Ammon's horn (tissue), 1 donor: Measurements from ENCODE around the gene TMCO1.
"Not testable (repeated sequence)": the region's sequence is repeated elsewhere in the genome, so short reads cannot be mapped to it uniquely, and the experiment has no call there.

ENCODE experiments used
- DNase-seq: peaks from one replicate; pipeline ENCODE4 v3.0.0-alpha.2; 2016; ENCODE audit warnings: low spot score

TMCO1 gene

GRCh38 chr1:165768513-165769394 lies at the start of gene TMCO1:
Gene TMCO1, minus strand, starts transcription at chr1:165768868. Its CDS starts 117 bp downstream, at chr1:165768751.
- peak; percentile 97 for DNase-seq

- no peak for DNase-seq
Measured at GRCh38 chr1:165816826-165817497, 48.3 kb upstream of the TMCO1 start.

- no peak for DNase-seq
Measured at GRCh38 chr1:165816157-165816556, 47.5 kb upstream of the TMCO1 start.

- DNase-seq = no peak
Measured at GRCh38 chr1:165815725-165816124, 47.1 kb upstream of the TMCO1 start.

GRCh38 chr1:165807613-165808012 lies 38.9 kb upstream of the TMCO1 start:
- DNase-seq = no peak

- not testable (repeated sequence) for DNase-seq
Measured at GRCh38 chr1:165804513-165804912, 35.8 kb upstream of the TMCO1 start.

GRCh38 chr1:165799387-165799786 lies 30.7 kb upstream of the TMCO1 start:
- DNase-seq = no peak

GRCh38 chr1:165795894-165796293 lies 27.2 kb upstream of the TMCO1 start:
- no peak for DNase-seq

- DNase-seq = no peak
Measured at GRCh38 chr1:165793951-165794350, 25.3 kb upstream of the TMCO1 start.

- no peak for DNase-seq
Measured at GRCh38 chr1:165787741-165788140, 19.1 kb upstream of the TMCO1 start.

GRCh38 chr1:165783519-165783918 lies 14.9 kb upstream of the TMCO1 start:
- not testable (repeated sequence) for DNase-seq

GRCh38 chr1:165778197-165778596 lies 9.5 kb upstream of the TMCO1 start:
- DNase-seq = not testable (repeated sequence)

GRCh38 chr1:165773324-165773965 lies 4.8 kb upstream of the TMCO1 start:
- no peak for DNase-seq

- no peak for DNase-seq
Measured at GRCh38 chr1:165772739-165773138, 4.1 kb upstream of the TMCO1 start.

GRCh38 chr1:165764277-165764676 lies 4.4 kb downstream of the TMCO1 start:
- no peak for DNase-seq

- no peak for DNase-seq
Measured at GRCh38 chr1:165763442-165763841, 5.2 kb downstream of the TMCO1 start.

- no peak for DNase-seq
Measured at GRCh38 chr1:165762725-165763124, 5.9 kb downstream of the TMCO1 start.

- DNase-seq = no peak
Measured at GRCh38 chr1:165759095-165759494, 9.6 kb downstream of the TMCO1 start.

GRCh38 chr1:165755393-165756010 lies 13.2 kb downstream of the TMCO1 start:
- no peak for DNase-seq

GRCh38 chr1:165753934-165754333 lies 14.7 kb downstream of the TMCO1 start:
- no peak for DNase-seq

GRCh38 chr1:165748550-165748949 lies 20.1 kb downstream of the TMCO1 start:
- DNase-seq = no peak
